Ascending aorta (tissue), 2 donors: ENCODE results near the gene TUFT1. TPM values are rescaled to one million over a fixed set of nuclear protein-coding genes. Genes with fewer than 3 reads are reported as not detected.

Source experiments
- DNase-seq, 2 donors: peaks; one replicate each; pipeline ENCODE4 v3.0.0-alpha.2; 2019; ENCODE audit warnings: low spot score in 2 of 2
- H3K27ac ChIP-seq, 2 donors: fragments of 200-600 bp; sonication (generic); one replicate each; pipeline ENCODE4 v1.5.1; 2016 to 2017; ENCODE audit warnings: mild to moderate bottlenecking in 1 of 2
- H3K27me3 ChIP-seq: fragments of 200-600 bp; sonication (generic); one replicate; pipeline ENCODE4 v1.5.1; 2017
- H3K36me3 ChIP-seq, 2 donors: fragments of 200-600 bp; sonication (generic); one replicate each; pipeline ENCODE4 v1.5.1; 2016
- H3K4me1 ChIP-seq, 2 donors: fragments of 200-600 bp; sonication (generic); one replicate each; pipeline ENCODE4 v1.5.1; 2016 to 2017; ENCODE audit warnings: mild to moderate bottlenecking in 1 of 2
- H3K4me3 ChIP-seq, 2 donors: fragments of 200-600 bp; sonication (generic); one replicate each; pipeline ENCODE4 v1.5.1; 2016 to 2017; ENCODE audit warnings: mild to moderate bottlenecking in 1 of 2
- H3K9me3 ChIP-seq, 2 donors: fragments of 200-600 bp; sonication (generic); one replicate each; pipeline ENCODE4 v1.5.1; 2016
- CTCF ChIP-seq, 3 experiments: fragments of 200-600 bp in 2 of 3; fragments of 450-650 bp in 1 of 3; sonication (generic) in 2 of 3; IDR thresholded peaks; one replicate each; pipeline ENCODE4 v1.5.1; 2016 to 2019; ENCODE audit warnings: antibody characterized with exemption in 3 of 3, mild to moderate bottlenecking in 1 of 3, moderate library complexity in 1 of 3
- intact Hi-C: fragments of 100-400 bp; cut with DNase I; formaldehyde crosslinking; loops from one replicate; pipeline ENCODE4 v1.15.1; 2023
- total RNA-seq: library from RNA; depleted of rRNA; stranded (reverse); fragments of >200 nt; gene quantifications from one replicate; pipeline ENCODE4 v1.1.0, GENCODE V29; 2016

Gene TUFT1
- total RNA-seq, 1 donor from 2014 or later = 2.3 TPM

DNA sequence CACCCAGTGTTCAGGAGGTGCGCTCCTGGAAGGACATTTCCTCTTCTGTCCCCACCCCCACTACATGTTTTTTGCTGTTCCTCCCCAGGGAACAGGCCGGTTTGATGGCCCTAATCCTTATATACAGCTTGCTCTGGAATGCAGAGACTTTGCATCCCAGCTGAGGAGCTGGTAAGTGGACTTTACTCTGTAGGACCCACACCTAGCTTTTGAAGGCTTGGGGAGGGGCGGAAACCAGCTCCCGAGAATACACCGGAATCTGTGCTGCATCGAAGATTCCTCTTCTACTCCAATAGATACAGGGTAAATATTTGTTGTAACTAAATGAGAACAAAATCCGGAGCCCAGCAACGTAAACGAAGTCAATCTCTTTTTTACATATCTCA lies 30.1 kb upstream of the TUFT1 start:
- peaks cover 0 to 13% of the 10 kb centered on the region in 2 donors for H3K4me1 ChIP-seq
- H3K4me3 ChIP-seq = peak overlapping the region in 1 of 2 donors; percentile 68
- H3K27ac ChIP-seq = peak overlapping the region in 1 of 2 donors; percentile 69
- DNase-seq = no peak
- H3K9me3 ChIP-seq = no peaks in the 10 kb centered on the region
- H3K36me3 ChIP-seq = no peaks in the 10 kb centered on the region
- no peak for TF ChIP-seq CTCF (IDR thresholded peaks at IDR 0.05)
- no peaks in the 10 kb centered on the region for H3K27me3 ChIP-seq
- intact Hi-C loops = loop anchor here (2.0 to 5.0 kb wide), 2 partner anchors 51 to 68 kb away; partner anchors contain the start of gene POGZ

DNA sequence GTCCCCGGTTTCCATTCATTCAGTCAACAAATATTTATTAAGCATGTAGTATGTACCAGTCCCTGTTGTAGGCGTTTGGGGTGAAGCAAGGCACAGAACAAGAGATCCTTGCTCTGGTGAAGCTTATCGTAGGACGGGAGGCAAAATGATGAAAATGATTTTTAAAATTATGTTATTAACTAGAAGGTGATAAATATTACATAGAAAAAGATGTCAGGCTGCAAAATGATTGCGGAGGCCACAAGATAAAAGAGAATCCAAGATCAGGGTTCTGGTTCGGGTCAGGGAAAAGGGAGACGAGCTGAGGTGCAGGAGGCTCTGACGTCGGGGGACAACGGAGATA lies 29.5 kb upstream of the TUFT1 start:
- Histone ChIP-seq H3K4me1 (peaks cover 0 to 13% of the 10 kb centered on the region in 2 donors), H3K27ac (peak overlapping the region; percentile 68 to 69), H3K4me3 (peak overlapping the region; percentile 68 to 78), H3K27me3 (no peaks in the 10 kb centered on the region), H3K9me3 (no peaks in the 10 kb centered on the region), H3K36me3 (no peaks in the 10 kb centered on the region)
- no peak for TF ChIP-seq CTCF (IDR thresholded peaks at IDR 0.05)
- intact Hi-C loops = loop anchor here (2.0 to 5.0 kb wide), 2 partner anchors 52 to 68 kb away; partner anchors contain the start of gene POGZ
- no peak for DNase-seq

GRCh38 chr1:151510957-151511635 lies 29.0 kb upstream of the TUFT1 start, which contains the start of gene CGN:
Gene CGN (plus strand): TSS chr1:151511387. CDS start chr1:151518520, 7,133 bp downstream.
- intact Hi-C loops = loop anchor here (1.0 to 5.0 kb wide), 3 partner anchors 30 to 69 kb away; partner anchors contain the start of gene POGZ
- no peak for TF ChIP-seq CTCF (IDR thresholded peaks at IDR 0.05)

DNA sequence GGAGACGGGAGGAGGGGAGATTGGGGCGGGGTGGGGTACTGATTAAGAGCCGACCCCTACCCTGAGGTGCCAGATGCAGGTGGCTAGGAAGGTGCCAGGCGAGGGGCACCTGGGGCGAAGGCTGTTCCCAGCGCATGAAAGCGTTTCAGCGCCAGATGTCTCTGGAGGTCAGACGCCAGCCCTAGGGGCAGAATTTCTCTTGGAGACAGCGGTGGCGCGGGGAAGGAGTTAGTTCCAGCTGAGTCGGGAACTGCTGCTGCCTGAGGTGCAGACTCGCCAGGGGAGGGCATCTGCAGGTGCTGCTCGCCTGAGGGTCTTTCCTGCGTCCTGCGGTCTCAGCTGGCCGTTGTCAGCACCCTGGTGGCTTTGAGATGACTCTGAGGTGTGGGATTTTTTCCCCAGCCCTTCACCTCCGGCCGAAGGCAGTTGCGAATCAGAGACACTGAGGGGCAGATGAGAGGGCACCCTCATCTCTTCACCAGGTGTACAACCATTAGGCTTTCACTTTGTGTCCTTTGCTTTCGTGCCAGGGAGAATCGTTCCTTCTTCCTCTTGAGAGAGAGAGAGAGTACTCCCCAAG lies 28.4 kb upstream of the TUFT1 start:
- H3K27ac ChIP-seq = peak overlapping the region; percentile 68 to 69
- no peak for TF ChIP-seq CTCF (IDR thresholded peaks at IDR 0.05)
- H3K4me1 ChIP-seq = peaks cover 0 to 13% of the 10 kb centered on the region in 2 donors
- no peaks in the 10 kb centered on the region for H3K9me3 ChIP-seq
- intact Hi-C loops = loop anchor here (1.0 to 5.0 kb wide), 3 partner anchors 30 to 69 kb away; partner anchors contain the start of gene POGZ
- no peaks in the 10 kb centered on the region for H3K36me3 ChIP-seq
- peak overlapping the region; percentile 68 to 78 for H3K4me3 ChIP-seq
- no peaks in the 10 kb centered on the region for H3K27me3 ChIP-seq
- peak in 1 of 2 donors; percentile 68 for DNase-seq

More at GRCh38 chr1:151510957-151511635, 29.0 kb upstream of the TUFT1 start, which contains the start of gene CGN:
- H3K9me3 ChIP-seq = no peaks in the 10 kb centered on the region
- DNase-seq = peak; percentile 51 to 91
- peaks cover 0 to 13% of the 10 kb centered on the region in 2 donors for H3K4me1 ChIP-seq
- peak within 1 kb of the TSS; percentile 68 to 78 for H3K4me3 ChIP-seq
- H3K27me3 ChIP-seq = no peaks in the 10 kb centered on the region
- no peaks in the 10 kb centered on the region for H3K36me3 ChIP-seq
- peak within 1 kb of the TSS; percentile 68 to 69 for H3K27ac ChIP-seq

DNA sequence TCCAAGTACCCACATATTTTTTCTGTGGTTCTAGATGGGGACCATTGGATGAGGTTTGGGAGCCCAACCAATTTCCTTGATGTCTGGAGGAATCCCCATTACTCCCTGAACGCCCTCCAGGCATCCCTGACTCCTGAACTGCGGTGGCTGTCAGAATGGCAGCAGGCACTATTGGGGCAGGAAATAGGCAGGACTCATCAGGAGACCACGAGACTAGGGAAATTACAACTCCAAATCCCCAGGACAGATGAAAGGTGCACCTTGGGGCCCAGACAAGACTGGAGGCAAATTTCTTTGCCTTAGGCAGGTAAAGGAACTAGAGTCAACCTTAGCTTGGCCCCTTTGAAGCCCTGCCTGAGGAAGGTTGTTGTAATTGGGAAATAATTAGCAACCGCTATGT lies 27.8 kb upstream of the TUFT1 start:
- intact Hi-C loops = loop anchor here (5.0 kb wide), 1 partner anchor 70 kb away; no protein-coding TSS in a partner anchor
- H3K27ac ChIP-seq = no peak overlapping the region
- DNase-seq = no peak
- H3K36me3 ChIP-seq = no peaks in the 10 kb centered on the region
- H3K27me3 ChIP-seq = no peaks in the 10 kb centered on the region
- H3K4me3 ChIP-seq = peak overlapping the region; percentile 68 to 78
- H3K4me1 ChIP-seq = peaks cover 0 to 13% of the 10 kb centered on the region in 2 donors
- no peaks in the 10 kb centered on the region for H3K9me3 ChIP-seq
- TF ChIP-seq CTCF (IDR thresholded peaks at IDR 0.05) = no peak
